Fibroblast of the conjunctiva (primary cell): Measurements from ENCODE around the gene TNNI3.
"Not testable (repeated sequence)": the region's sequence is repeated elsewhere in the genome, so short reads cannot be mapped to it uniquely, and the experiment has no call there.

Source experiments
- DNase-seq: peaks from one replicate; pipeline ENCODE4 v3.0.0-alpha.2; 2010; ENCODE audit warnings: low read depth

TNNI3 gene

DNA sequence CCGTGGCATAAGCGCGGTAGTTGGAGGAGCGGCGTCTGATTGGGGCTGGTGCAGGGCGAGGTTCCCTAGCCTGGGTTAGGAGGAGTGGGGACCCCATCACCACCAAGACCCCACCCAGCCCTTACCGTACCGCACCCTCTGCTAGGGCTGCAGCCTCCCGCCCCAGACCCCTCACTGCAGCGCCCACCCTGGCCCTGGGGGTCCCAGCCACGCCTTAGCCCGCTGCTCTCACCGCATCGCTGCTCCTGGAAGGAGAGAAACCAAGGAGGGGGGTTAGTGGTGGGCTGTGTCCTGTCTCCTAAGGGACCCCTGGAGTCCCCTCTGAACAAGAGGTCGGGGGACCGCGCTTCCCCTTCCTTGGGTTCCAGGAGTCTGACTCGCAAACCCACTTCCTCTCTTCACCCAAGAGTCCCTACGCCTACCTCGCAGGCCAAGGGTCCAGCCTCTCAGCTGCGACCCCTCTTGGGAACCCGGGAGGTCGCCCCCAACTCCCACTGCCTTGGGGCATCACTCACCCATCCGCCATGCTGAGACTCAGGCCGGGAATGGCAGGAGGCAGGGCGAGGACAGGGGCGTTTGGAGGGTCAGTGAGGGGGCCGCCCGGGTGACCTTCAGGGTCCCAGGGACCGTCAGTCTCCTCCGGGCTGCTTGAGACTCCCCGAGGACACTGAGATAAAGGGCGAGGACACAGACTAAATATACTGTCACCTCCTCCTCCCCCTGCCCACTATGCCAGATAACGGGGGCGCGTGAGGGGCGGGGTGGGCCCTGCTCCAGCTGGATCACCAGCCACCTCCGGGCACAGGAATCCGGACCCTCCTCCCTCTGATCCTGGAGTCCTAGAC lies at the start of gene TNNI3:
Gene TNNI3, minus strand, starts transcription at position 669 of the 845 bp plus-strand sequence. Its CDS starts 143 bp downstream, at position 526.
- DNase-seq = no peak

- DNase-seq = peak; percentile 74
These were observed 49.4 kb upstream of the TNNI3 start for GRCh38 chr19:55206664-55207500.

DNA sequence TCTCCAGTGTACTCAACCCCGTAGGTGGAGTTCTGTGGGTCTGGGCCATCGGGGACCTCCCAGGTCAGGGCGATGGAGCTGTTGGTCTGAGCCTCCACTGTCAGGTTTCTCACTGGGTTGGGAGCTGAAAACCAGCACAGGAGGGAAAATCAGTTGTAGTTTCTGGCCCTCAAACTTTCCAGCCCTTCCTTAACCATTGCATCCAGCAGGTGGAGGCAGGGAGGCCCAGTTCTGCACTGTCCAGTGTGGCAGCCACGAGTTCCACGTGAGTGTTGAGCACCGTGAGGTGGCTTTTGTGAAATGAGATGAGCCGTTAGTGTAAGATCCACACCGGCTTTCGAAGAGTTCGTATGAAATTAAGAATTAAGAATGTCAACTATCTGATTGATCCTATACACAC lies 44.7 kb upstream of the TNNI3 start:
- not testable (repeated sequence) for DNase-seq

DNA sequence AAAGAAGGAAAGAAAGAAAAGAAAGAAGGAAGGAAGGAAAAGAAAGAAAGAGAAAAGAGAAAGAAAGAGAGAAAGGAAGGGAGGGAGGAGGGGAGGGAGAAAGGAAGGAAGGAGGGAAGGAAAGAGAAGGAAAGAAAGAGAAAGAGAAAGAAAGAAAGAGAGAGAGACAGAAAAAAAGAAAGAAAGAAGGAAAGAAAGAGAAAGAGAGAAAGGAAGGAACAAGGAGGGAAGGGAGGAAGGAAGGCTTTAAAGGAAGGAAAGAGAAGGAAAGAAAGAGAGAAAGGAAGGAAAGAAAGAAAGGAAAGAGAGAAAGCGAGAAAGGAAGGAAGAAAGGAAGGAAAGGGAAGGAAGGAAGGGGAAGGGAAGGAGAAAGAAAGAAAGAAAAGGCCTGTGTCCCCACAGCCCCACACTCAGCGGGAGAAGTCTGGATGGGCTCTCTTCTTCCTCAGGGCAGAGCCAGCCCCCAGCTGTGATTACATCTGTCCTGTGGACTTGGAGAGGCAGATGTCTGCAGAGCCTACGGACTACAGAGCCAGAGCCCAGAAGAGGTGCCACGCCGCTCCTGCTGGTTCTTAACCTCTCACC lies 42.2 kb upstream of the TNNI3 start:
- no peak for DNase-seq

DNA sequence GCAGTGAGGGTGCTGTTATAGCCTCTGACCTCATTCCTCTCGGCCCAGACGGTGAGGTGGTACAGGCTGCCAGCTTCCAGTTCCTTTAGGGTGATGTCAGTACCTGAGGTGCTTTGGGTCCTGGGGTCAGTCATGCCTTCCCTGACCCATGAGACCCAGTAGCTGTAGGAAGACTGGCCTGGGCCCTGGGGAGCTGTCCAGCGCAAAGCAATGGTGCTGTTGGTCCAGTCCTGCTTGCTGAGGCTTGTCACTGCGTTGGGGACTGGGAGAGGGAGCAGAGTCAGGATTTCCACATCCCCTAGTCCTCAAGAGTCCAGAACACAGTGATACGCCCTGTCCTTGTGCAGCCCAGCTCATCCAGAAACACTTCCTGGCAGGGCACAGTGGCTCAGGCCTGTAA lies 41.1 kb upstream of the TNNI3 start:
- no peak for DNase-seq

GRCh38 chr19:55197528-55197927 lies 40.0 kb upstream of the TNNI3 start:
- no peak for DNase-seq

GRCh38 chr19:55196803-55197202 lies 39.3 kb upstream of the TNNI3 start:
- no peak for DNase-seq

DNA sequence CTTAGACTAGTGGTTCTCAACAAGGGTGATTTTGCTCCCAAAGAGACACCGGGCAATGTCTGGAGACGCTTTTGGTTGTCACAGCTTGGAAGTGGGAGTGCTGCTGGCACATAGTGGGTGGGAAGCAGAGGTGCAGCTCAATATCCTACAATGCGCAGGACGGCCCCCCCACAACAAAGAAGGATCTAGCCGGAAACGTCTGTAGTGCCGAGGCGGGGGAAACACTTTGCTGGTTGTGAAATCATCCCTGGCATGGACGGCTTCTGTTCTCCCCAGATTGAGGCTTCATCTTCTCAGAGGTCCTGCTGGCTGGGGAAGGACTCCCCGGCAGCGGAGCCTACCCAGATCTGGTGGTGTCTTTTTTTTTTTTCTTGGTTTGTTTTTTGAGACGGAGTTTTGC lies 35.9 kb upstream of the TNNI3 start:
- DNase-seq = no peak

DNA sequence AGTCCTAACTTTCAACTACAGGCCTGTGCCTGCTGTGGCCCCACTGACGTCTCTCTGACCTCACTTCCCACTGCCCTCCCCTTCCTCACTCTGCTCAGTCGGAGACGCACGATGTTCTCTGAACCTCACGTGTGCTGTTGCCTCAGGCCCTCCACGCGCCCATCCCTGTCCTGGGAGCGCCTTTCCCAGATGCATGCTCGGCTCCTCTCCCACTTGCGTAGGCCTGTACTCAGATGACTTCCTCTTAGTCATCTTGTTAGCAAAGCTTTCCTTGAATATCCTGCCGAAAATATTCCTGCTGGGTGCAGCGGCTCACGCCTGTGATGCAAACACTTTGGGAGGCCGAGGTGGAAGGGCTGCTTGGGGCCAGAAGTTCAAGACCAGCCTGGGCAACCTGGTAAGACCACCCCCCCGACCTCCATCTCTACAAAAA lies 31.9 kb upstream of the TNNI3 start:
- peak; percentile 85 for DNase-seq

DNA sequence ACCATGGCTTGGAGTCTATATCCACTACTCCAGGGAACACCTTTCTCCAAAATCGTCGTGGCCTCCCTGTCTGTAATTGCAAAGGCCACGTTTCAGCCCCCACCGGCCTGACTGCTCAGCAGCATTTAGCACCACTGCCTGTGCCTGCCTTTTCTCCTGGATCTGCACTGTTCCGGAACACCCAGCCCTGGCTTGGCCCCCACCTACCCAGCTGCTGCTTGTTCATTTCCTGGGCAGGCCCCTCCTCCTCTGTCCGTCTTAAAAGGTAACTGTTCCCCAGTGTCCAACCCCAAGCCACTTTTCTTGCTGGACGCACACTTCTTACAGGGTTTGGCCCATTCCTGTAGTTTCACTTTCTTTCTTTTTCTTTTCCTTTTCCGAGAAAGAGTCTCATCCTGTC lies 31.1 kb upstream of the TNNI3 start:
- no peak for DNase-seq

- no peak for DNase-seq
These were observed 28.5 kb upstream of the TNNI3 start for GRCh38 chr19:55186080-55186479.

- no peak for DNase-seq
These were observed 24.2 kb upstream of the TNNI3 start for GRCh38 chr19:55181740-55182139.

- DNase-seq = no peak
These were observed 22.3 kb upstream of the TNNI3 start, which contains the start of gene SYT5 for GRCh38 chr19:55179606-55180484. TSS of gene SYT5 (minus strand) at chr19:55180289. CDS start at chr19:55179041, 1,248 bp downstream.

DNA sequence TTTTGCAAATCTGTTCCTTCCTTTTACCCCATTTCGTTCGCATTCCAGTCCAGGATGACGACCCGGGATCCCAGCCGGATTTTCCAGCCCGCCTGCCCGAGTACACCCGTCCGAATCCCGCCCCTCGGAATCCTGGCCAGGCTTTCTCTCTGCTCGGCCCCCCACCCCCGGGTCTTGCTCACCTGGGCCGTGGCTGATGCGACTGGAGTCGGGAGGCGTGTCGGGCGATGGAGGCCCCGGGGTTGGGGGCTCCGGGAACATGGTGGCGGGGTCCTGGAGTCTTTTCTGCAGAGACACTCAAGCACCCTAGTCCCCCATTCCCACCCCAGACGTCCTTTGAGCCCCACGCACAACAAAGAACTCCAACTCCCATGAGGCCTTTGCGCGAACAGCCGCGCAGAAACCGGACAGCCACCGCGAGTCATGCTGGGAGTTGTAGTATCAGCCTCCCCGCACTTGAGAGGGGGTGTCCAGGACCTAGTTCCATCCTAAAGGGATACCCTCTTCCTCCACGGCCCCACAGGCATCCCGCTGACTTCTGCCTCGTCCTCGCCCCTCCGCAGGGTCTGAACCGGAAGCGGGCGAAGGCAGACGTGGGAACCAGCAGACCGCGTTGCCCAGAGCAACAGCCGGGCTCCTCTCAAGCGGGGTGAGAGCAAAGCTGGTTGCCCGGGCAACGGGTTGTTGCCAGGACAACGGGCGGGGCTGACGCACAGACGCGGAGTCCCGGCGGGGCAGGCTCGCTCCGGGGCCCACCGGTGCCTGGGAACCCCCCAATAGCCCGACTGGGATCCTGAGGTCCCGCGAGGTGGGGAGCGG lies 21.5 kb upstream of the TNNI3 start:
- peak; percentile 61 for DNase-seq

GRCh38 chr19:55176076-55176475 lies 18.5 kb upstream of the TNNI3 start:
- DNase-seq = no peak

DNA sequence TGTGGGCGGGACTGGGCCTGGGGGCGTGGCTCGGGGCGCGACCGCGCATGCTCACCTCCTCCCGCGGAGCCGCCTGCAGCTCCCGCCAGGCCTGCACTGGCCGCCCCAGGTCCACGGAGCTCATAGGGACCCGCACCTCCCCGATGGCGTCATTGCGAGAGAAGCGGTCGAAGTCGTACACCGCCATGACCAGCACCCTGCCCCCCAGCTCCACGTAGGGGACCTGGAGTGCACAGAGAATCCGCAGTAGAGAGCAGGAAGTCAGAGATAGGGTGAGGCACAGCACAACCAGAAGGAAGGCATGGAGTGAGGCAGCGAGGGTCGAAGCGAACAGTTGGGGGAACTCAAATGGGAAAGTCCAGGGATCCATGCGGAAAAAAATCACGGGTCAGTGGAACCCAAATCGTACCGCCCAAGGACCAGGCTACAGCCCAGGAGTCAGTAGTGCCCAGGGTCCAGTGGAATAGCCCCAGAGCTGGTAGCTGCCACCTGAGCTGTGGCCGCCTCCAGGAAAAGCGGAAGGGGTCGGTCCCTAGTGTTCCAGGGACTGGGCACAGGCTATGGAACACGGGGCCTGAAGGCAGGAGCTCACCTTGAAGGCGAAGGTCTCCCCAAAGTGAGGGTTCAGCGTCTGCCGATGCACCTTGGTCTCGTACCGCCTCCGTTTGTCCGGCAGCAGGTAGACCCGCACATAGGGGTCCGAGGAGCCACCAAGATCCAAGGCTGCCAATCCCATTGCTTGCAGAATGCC lies 17.8 kb upstream of the TNNI3 start:
- DNase-seq = no peak

DNA sequence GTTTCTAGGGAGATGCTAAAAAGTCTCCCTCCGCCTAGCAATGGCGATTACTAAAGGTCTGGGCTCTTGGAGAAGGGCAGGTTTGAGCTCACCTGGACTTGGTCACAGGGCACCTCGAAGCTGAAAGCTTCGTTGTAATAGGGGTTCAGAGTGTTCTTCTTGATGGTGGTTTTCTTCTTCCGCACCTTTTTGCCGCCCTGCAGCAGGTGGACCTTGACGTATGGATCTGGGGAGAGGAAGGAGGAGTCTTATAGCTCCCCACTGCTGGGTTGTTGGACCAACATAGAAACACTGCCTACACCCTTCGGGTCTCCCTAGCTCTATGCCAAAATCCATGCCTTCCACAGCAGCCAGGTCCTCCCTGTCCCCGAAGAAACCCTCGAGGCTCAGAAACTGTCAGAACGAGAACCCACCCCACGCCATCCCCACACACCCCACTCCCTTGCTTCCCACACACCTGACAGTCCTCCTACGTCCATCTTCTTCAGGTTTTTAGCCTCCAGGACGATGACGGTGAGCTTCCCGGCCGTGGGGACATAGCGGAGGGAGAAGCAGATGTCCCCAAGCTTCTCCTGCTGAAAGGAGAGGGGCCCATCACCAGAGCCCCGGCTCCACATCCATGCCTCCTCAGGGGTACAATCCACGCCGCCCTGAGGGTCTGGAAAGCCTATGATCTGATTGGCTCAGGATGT lies 17.0 kb upstream of the TNNI3 start:
- DNase-seq = no peak

DNA sequence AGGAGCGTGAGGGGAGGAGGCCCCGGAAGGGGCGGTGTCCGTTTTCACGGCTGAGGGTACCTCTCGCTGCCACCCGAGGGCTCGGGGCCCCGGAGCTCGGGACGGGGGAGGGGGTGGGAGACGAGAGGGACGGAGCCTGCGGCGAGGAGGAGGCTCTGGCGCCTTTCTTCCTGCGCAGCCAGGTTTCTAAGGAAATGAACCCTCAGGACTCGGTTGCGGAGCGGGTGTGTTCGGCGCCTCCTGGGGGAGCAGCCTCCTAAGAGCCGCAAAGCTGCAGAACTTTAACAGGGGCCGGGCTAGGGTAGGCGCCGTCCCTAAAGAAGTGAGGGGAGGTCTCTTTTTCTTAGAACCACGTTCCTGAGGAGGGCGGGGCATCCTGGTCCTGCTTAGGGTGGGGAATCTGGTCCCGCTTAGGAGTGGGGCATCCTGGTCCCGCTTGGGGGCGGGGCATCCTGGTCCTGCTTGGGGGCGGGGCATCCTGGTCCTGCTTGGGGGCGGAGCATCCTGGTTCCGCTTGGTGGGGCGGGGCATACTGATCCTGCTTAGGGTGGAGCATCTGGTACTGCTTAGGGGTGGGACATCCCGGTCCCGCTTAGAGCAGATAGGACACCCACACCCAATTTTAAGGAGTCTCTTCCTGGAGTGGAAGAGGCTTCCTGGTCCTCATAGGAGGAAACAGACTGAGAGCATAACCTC lies 16.3 kb upstream of the TNNI3 start:
- peak; percentile 45 for DNase-seq
